Loucy (cell line): Measurements from ENCODE around the gene EIF2A.

ENCODE experiments used
- H2AFZ ChIP-seq: fragments of 200-600 bp; sonication (generic); 2 replicates; pipeline ENCODE4 v1.6.0; 2016; ENCODE audit warnings: antibody characterized with exemption, mild to moderate bottlenecking, low read length, moderate library complexity
- H3F3A ChIP-seq: fragments of 200-600 bp; 2 replicates; pipeline ENCODE4 v1.6.0; 2016; ENCODE audit warnings: antibody characterized with exemption, low read depth, mild to moderate bottlenecking
- H3K27me3 ChIP-seq: fragments of 200-600 bp; sonication (generic); 2 replicates; pipeline ENCODE4 v1.6.1; 2014; ENCODE audit warnings: low read length, mild to moderate bottlenecking; ENCODE audit not compliant: insufficient read depth, poor library complexity, severe bottlenecking
- H3K36me3 ChIP-seq: fragments of 200-600 bp; sonication (generic); 2 replicates; pipeline ENCODE4 v1.6.1; 2016; ENCODE audit warnings: low read length; ENCODE audit not compliant: insufficient read depth
- H3K4me1 ChIP-seq: fragments of 200-600 bp; sonication (generic); 2 replicates; pipeline ENCODE4 v1.5.1; 2014; ENCODE audit warnings: low read length, mild to moderate bottlenecking; ENCODE audit not compliant: insufficient read depth, poor library complexity, severe bottlenecking
- H3K4me2 ChIP-seq: fragments of 200-600 bp; sonication (generic); 2 replicates; pipeline ENCODE4 v1.6.0; 2014; ENCODE audit warnings: antibody characterized with exemption, low read length, low read depth, mild to moderate bottlenecking; ENCODE audit not compliant: poor library complexity, severe bottlenecking
- H3K4me3 ChIP-seq: fragments of 200-600 bp; sonication (generic); 2 replicates; pipeline ENCODE4 v1.5.1; 2014; ENCODE audit warnings: low read length, mild to moderate bottlenecking, mixed read lengths; ENCODE audit not compliant: poor library complexity, severe bottlenecking
- H3K79me2 ChIP-seq: fragments of 200-600 bp; sonication (generic); 2 replicates; pipeline ENCODE4 v1.6.1; 2014; ENCODE audit warnings: low read length; ENCODE audit not compliant: insufficient read depth
- H3K9ac ChIP-seq: fragments of 200-600 bp; sonication (generic); 2 replicates; pipeline ENCODE4 v1.6.0; 2014; ENCODE audit warnings: mild to moderate bottlenecking, low read depth, low read length, moderate library complexity; ENCODE audit not compliant: poor library complexity, severe bottlenecking
- H3K9me2 ChIP-seq: fragments of 200-600 bp; sonication (generic); replicated peaks from 2 replicates; pipeline ENCODE4 v1.6.1; 2016; ENCODE audit warnings: low read depth, low read length, mixed read lengths
- H3K9me3 ChIP-seq: fragments of 200-600 bp; sonication (generic); 2 replicates; pipeline ENCODE4 v1.6.1; 2014; ENCODE audit warnings: mild to moderate bottlenecking, antibody characterized with exemption, low read length, low read depth; ENCODE audit not compliant: insufficient read depth
- H4K20me1 ChIP-seq: fragments of 200-600 bp; sonication (generic); 2 replicates; pipeline ENCODE4 v1.6.0; 2014; ENCODE audit warnings: antibody characterized with exemption, low read length, mild to moderate bottlenecking; ENCODE audit not compliant: insufficient read depth, poor library complexity, severe bottlenecking
- CTCF ChIP-seq: fragments of 200-600 bp; sonication (generic); conservative IDR thresholded peaks from 2 replicates; pipeline ENCODE4 v1.5.1; 2014; ENCODE audit warnings: mild to moderate bottlenecking, antibody characterized with exemption, low read length
- EZH2phosphoT487 ChIP-seq: fragments of 200-600 bp; IDR thresholded peaks from 2 replicates; pipeline ENCODE4 v1.6.1; 2018; ENCODE audit warnings: antibody characterized with exemption, mild to moderate bottlenecking, moderate library complexity, borderline replicate concordance

The EIF2A gene

GRCh38 chr3:150611666-150612065 lies 65.1 kb downstream of the EIF2A start:
- no peak overlapping the region for H2AFZ ChIP-seq
- H3K9me3 ChIP-seq: no peaks in the 10 kb centered on the region
- no peak overlapping the region for H3K4me2 ChIP-seq
- 0 out of 2 replicates have a peak, but pooled peaks cover 5% of the 10 kb centered on the region for H3F3A ChIP-seq
- no peak overlapping the region for H3K4me3 ChIP-seq
- peaks cover 66% of the 10 kb centered on the region for H4K20me1 ChIP-seq
- no peak for TF ChIP-seq CTCF
- no peak for TF ChIP-seq EZH2phosphoT487
- no peaks in the 10 kb centered on the region for H3K9me2 ChIP-seq
- peaks cover 26% of the 10 kb centered on the region for H3K36me3 ChIP-seq
- peaks cover 49% of the 10 kb centered on the region for H3K4me1 ChIP-seq
- peaks cover 80% of the 10 kb centered on the region for H3K79me2 ChIP-seq
- no peaks in the 10 kb centered on the region for H3K27me3 ChIP-seq
- no peak overlapping the region for H3K9ac ChIP-seq

- no peaks in the 10 kb centered on the region for H3K27me3 ChIP-seq
- no peak overlapping the region for H3K4me3 ChIP-seq
- H3K4me2 ChIP-seq: no peak overlapping the region
- H3K4me1 ChIP-seq: peaks cover 41% of the 10 kb centered on the region
- H3F3A ChIP-seq: 0 out of 2 replicates have a peak, but pooled peaks cover 5% of the 10 kb centered on the region
- no peaks in the 10 kb centered on the region for H3K9me3 ChIP-seq
- H3K36me3 ChIP-seq: peaks cover 26% of the 10 kb centered on the region
- H4K20me1 ChIP-seq: peaks cover 58% of the 10 kb centered on the region
- H3K9ac ChIP-seq: no peak overlapping the region
- TF ChIP-seq EZH2phosphoT487: no peak
- no peak for TF ChIP-seq CTCF
- H3K9me2 ChIP-seq: no peaks in the 10 kb centered on the region
- peaks cover 80% of the 10 kb centered on the region for H3K79me2 ChIP-seq
- no peak overlapping the region for H2AFZ ChIP-seq
Measured at GRCh38 chr3:150612494-150612893, 65.9 kb downstream of the EIF2A start.

GRCh38 chr3:150613034-150613433 lies 66.4 kb downstream of the EIF2A start:
- Histone ChIP-seq H3K79me2 (peaks cover 80% of the 10 kb centered on the region), H3K4me1 (peaks cover 35% of the 10 kb centered on the region), H3K9ac (no peak overlapping the region), H3K4me3 (peak overlapping the region; percentile 7), H4K20me1 (peaks cover 54% of the 10 kb centered on the region), H3K9me3 (no peaks in the 10 kb centered on the region), H3K36me3 (peaks cover 26% of the 10 kb centered on the region), H3F3A (0 out of 2 replicates have a peak, but pooled peaks cover 5% of the 10 kb centered on the region), H3K4me2 (peak overlapping the region; percentile 35), H2AFZ (no peak overlapping the region), H3K9me2 (no peaks in the 10 kb centered on the region), H3K27me3 (no peaks in the 10 kb centered on the region)
- TF ChIP-seq EZH2phosphoT487: no peak
- TF ChIP-seq CTCF: no peak
